Measurements from ENCODE around the gene IQSEC1.

DNA sequence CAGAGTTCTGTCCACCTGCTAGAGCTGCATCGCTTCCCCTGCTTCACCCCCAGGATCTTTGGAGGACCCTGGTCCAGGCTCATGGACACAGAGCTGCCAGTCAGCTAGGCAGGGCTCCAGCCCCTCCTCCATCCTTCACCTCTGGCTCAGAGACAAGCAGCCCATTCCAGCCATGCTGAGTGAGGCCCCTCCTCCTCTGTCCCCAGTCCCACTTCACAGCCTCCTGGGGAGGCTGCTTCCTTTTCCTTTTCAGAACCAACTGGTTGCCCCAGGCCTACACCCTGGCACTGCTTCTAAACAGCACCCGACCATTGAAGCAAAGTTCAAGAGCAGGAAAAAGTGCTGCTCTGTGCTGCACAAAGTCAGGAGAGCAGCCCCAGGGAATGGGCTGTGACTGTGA is 22.2 kb downstream of the IQSEC1 start:
- TF ChIP-seq TAF1 (IDR thresholded peaks at IDR 0.05; ENCODE audit: borderline replicate concordance, insufficient read depth, low read length) (no peak), REST (IDR thresholded peaks at IDR 0.05; ENCODE audit: insufficient read depth in 1 of 2, low read depth in 2 of 2, low read length in 2 of 2) (no peak), SIN3A (IDR thresholded peaks at IDR 0.05; ENCODE audit: borderline replicate concordance, insufficient read depth, low read length) (no peak), FOXP2 (optimal IDR thresholded peaks at IDR 0.05; ENCODE audit: borderline replicate concordance, extremely low read depth, extremely low read length, insufficient read depth) (no peak)
